WERI-Rb-1 (cell line): ENCODE measurements around the gene EZH1.
A peak's percentile ranks its signal among the peaks of the same experiment; 100 is the strongest.

Source experiments
- DNase-seq: peaks from one replicate; pipeline ENCODE4 v3.0.0-alpha.2; 2020
- H3K27ac ChIP-seq: fragments of 250-450 bp; sonication (Bioruptor Pico); 2 replicates; pipeline ENCODE4 v1.5.1; 2020; ENCODE audit warnings: mild to moderate bottlenecking, moderate library complexity
- H3K27me3 ChIP-seq: fragments of 250-450 bp; sonication (Bioruptor Pico); 2 replicates; pipeline ENCODE4 v1.5.1; 2021; ENCODE audit warnings: mild to moderate bottlenecking, low read depth, moderate library complexity; ENCODE audit not compliant: insufficient read depth, severe bottlenecking
- H3K36me3 ChIP-seq: fragments of 250-450 bp; sonication (Bioruptor Pico); 2 replicates; pipeline ENCODE4 v1.5.1; 2020; ENCODE audit warnings: mild to moderate bottlenecking, moderate library complexity
- H3K4me3 ChIP-seq: 2 replicates; pipeline ENCODE4 v1.5.1; 2011; ENCODE audit warnings: low read depth, mild to moderate bottlenecking, control low read depth, low read length
- H3K9me3 ChIP-seq: fragments of 250-450 bp; sonication (Bioruptor Pico); 2 replicates; pipeline ENCODE4 v1.5.1; 2021; ENCODE audit warnings: mild to moderate bottlenecking, moderate library complexity; ENCODE audit not compliant: severe bottlenecking
- TF ChIP-seq, protein P1 (sequence below): IDR thresholded peaks from 2 replicates; pipeline ENCODE4 v1.5.1; 2011; ENCODE audit warnings: low read depth, mild to moderate bottlenecking, control low read depth, inconsistent platforms, low read length

Gene EZH1

DNA sequence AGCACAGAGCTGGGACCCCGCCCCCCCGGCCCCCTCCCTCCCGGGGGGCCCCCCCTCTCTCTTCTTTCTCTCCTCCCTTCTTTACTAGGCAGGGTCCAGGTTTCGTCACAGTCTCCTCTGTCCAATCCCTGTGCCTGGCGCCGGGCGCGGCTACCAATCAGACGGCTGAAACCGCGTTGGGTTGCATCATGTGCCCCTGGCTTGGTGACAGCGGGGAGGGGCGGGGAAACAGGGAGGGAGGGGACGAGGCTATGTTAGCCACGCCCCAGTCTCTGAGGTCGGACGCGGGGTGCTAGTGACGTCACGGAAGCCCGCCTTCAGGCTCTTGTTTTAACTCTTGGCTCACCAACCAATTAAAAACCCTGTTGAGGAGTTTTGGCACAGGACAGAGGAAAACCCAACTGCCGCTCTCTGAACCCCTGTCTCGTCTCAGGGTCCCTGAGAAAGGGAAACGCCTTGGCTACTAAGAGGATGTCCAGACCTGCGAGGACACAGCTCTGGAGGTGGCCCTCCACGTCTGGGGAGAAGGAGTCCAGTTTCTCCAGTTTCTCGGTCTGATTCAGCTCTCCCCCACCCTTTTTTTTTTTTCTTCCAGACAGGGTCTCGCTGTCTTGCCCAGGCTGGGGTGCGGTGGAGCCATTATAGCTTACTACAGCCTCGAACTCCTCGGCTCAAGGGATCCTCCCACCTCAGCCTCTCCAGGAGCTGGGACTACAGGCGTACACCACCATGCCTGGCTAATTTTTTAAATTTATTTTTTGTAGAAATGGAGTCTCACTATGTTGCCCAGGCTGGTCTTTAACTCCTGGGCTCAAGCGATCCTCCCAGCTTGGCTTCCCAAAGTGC is 67.6 kb downstream of the EZH1 start:
- TF ChIP-seq, protein P1, sequence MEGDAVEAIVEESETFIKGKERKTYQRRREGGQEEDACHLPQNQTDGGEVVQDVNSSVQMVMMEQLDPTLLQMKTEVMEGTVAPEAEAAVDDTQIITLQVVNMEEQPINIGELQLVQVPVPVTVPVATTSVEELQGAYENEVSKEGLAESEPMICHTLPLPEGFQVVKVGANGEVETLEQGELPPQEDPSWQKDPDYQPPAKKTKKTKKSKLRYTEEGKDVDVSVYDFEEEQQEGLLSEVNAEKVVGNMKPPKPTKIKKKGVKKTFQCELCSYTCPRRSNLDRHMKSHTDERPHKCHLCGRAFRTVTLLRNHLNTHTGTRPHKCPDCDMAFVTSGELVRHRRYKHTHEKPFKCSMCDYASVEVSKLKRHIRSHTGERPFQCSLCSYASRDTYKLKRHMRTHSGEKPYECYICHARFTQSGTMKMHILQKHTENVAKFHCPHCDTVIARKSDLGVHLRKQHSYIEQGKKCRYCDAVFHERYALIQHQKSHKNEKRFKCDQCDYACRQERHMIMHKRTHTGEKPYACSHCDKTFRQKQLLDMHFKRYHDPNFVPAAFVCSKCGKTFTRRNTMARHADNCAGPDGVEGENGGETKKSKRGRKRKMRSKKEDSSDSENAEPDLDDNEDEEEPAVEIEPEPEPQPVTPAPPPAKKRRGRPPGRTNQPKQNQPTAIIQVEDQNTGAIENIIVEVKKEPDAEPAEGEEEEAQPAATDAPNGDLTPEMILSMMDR = no peak
- Histone ChIP-seq H3K27me3 (no peaks in the 10 kb centered on the region), H3K9me3 (no peaks in the 10 kb centered on the region), H3K4me3 (peak overlapping the region; percentile 96), H3K27ac (peak overlapping the region; percentile 98), H3K36me3 (peaks cover 27% of the 10 kb centered on the region)
- peak; percentile 100 for DNase-seq

DNA sequence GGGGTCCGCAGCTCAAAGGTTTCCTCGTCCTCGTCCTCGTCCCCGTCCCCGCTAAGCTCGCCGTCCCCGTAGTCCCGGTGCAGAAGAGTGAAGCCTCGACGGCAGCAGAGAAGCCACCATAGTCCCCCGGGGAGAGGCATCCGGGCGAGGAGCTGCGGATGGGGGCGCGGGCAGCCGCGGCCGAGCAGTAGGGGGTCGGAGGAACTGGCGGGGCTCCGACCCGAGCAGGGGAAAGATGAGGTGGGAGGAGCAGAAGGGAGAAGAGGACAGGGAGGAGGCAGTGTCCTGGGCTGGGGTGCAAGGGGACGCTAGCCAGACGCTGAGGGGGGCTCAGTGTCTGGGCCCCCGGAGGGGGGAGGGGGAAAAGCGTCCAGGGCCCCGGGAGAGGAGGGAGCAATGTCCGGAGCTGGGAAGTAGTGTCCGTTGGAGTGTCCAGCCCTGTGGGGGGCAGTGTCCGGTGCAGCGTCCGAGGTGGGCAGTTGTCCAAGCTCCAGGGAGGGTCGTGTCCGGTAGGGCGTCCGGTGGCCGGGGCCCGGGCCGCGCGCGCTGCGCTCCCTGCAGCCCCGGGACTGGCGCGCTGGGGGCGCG is 68.3 kb downstream of the EZH1 start, which contains the start of gene PLEKHH3:
PLEKHH3 (minus strand) TSS at position 571 of the 588 bp plus-strand sequence; CDS start at position 140, 431 bp downstream.
- no peaks in the 10 kb centered on the region for H3K9me3 ChIP-seq
- TF ChIP-seq, protein P1 = peak; percentile 27; the same call in 1 of the 2 replicates
- H3K27me3 ChIP-seq = no peaks in the 10 kb centered on the region
- peaks cover 34% of the 10 kb centered on the region for H3K36me3 ChIP-seq
- no peak for DNase-seq
- H3K27ac ChIP-seq = peak within 1 kb of the TSS; percentile 98
- H3K4me3 ChIP-seq = peak within 1 kb of the TSS; percentile 96

DNA sequence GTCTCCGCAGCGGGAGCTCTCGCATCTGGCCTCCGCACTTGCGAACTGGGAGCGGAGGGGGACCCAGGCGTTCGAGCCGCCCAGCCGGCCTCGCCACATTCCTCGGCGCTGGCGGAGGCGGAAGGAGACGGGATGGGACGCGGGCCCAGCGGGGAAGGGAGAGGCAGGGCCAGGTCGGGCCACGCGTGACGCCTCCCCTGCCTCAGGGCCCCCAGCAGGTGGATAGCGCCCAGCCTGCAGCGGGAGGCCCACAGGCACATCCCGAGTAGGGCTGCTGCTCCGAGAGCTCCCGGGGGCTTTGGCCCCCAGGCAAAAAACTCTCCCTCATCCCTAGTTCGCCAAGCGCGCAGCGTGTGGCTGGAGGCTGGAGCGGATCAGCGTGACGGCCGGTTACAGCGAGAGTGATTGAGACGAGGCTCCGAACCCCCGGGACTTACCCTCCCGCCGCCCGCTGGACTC is 68.8 kb downstream of the EZH1 start:
- H3K27me3 ChIP-seq = no peaks in the 10 kb centered on the region
- H3K36me3 ChIP-seq = peaks cover 39% of the 10 kb centered on the region
- H3K27ac ChIP-seq = peak overlapping the region; percentile 88
- no peaks in the 10 kb centered on the region for H3K9me3 ChIP-seq
- DNase-seq = peak; percentile 55
- peak overlapping the region; percentile 96 for H3K4me3 ChIP-seq
- TF ChIP-seq, protein P1 = no peak

DNA sequence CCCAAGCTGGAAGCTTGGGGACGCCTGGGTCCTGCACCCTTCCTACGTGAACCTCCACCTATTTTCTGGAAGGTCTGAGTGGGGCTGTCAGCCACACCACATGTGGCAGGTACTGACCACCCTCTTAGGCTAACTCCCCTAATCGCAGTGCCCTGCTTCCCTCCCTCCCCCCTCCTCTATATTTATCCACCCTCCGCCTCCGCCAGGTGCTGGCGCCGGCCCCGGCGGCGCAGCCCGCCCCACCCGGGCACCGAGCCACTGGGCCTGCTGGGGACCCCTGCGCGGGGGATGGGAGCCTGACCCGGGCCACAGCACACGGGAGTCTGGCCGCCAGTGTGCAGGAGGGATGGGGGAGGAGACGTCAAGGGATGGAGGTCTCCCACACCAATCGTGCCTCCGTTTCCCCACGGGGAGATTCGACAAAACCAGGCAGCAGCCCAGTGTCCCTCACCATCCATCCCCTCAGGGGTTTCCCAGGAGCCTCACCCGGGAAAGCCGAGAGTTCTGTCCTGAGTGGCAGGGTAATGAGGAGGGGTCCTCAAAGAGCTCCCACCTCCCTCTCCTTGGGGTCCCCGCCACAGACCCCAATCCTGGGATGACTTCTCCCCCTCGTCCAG is 69.4 kb downstream of the EZH1 start:
- Histone ChIP-seq H3K9me3 (no peaks in the 10 kb centered on the region), H3K36me3 (peaks cover 45% of the 10 kb centered on the region), H3K27ac (peak overlapping the region; percentile 88), H3K27me3 (no peaks in the 10 kb centered on the region), H3K4me3 (peak overlapping the region; percentile 96)
- TF ChIP-seq, protein P1 = no peak
- DNase-seq = peak; percentile 51

DNA sequence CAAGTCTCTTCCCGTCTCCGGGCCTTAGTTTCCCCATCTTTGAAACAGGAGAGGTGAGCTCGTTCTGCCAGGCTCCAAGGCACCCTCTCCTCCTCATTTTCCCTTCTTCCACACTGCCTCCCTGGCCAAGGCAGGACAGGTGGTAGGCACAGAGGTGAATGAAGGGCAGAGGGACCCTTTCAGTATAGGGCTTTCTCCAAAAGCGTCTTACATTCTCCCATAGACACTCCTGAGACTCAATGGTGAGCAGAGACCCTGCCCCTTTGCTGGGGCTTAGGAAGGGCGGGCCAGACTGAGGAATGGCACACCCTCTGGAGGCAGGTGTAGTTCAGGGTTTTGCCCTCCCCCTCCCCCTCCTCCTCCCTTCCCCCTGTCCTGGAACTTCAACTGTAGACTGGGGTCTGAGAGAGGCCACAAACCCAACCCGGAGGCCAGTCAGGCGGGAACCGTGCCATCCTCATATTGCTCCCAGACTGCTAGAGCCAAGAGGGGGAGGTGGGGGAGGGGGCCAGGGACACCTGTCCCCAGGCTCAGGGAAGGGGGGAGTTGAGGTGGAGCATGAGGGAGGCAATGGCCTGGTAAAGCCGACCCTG is 70.0 kb downstream of the EZH1 start:
- Histone ChIP-seq H3K36me3 (peaks cover 48% of the 10 kb centered on the region), H3K27ac (peak overlapping the region; percentile 88), H3K27me3 (no peaks in the 10 kb centered on the region), H3K4me3 (peak overlapping the region; percentile 96), H3K9me3 (no peaks in the 10 kb centered on the region)
- peak; percentile 70 for DNase-seq
- TF ChIP-seq, protein P1 = no peak
